ENCODE measurements around the gene MPO. TPM values are rescaled to one million over a fixed set of nuclear protein-coding genes. Genes with fewer than 3 reads are reported as not detected.

Gene MPO
- total RNA-seq, 1 experiment from 2014 or later = not detected

GRCh38 chr17:58320570-58321323 lies 40.0 kb upstream of the MPO start:
- Mint-ChIP-seq H3K27me3 (ENCODE audit: low read depth) (peaks cover 40% of the 10 kb centered on the region), H3K4me1 (peaks cover 15 to 20% of the 10 kb centered on the region in 2 experiments), H3K27ac (no peak overlapping the region), H3K36me3 (ENCODE audit: insufficient read depth in 1 of 3, low read depth in 3 of 3) (peaks cover 0 to 13% (median 2%) of the 10 kb centered on the region in 3 experiments; a peak in 5 of 7 replicates), H3K4me3 (no peak overlapping the region), H3K9me3 (no peaks in the 10 kb centered on the region)
- no peak overlapping the region for H2BK20ac ChIP-seq (ENCODE audit: low read depth, low read length, poor library complexity, severe bottlenecking)
- no peak overlapping the region for H3K27ac ChIP-seq (ENCODE audit: insufficient read length, low read depth, low read length)
- peaks cover 15% of the 10 kb centered on the region for H3K23me2 ChIP-seq (ENCODE audit: insufficient read length, low read depth, low read length, poor library complexity, severe bottlenecking)
- no peaks in the 10 kb centered on the region for H3K79me1 ChIP-seq (ENCODE audit: insufficient read depth, low read depth, low read length, poor library complexity, severe bottlenecking)
- no peak overlapping the region for H3K9ac ChIP-seq (ENCODE audit: extremely low read depth, insufficient read length, low read length)
- H2BK120ac ChIP-seq (ENCODE audit: low read depth, low read length, poor library complexity, severe bottlenecking) = no peak overlapping the region
- H2BK5ac ChIP-seq (ENCODE audit: insufficient read length, low read length) = no peak overlapping the region
- no peaks in the 10 kb centered on the region; the same call in 1 of the 2 replicates for H3K27me3 ChIP-seq (ENCODE audit: insufficient read depth, low read length)
- H3K4ac ChIP-seq (ENCODE audit: low read depth, low read length) = no peak overlapping the region
- H4K8ac ChIP-seq (replicated peaks; ENCODE audit: insufficient read length, low read depth, low read length) = no peak overlapping the region
- H4K20me1 ChIP-seq (ENCODE audit: control insufficient read depth, insufficient read depth, insufficient read length) = no peaks in the 10 kb centered on the region
- H4K91ac ChIP-seq (ENCODE audit: insufficient read length, low read depth, low read length) = no peak overlapping the region
- no peak overlapping the region for H2AFZ ChIP-seq (ENCODE audit: low read length)
- no peaks in the 10 kb centered on the region; the same call in 1 of the 2 replicates for H3K4me1 ChIP-seq (ENCODE audit: insufficient read depth, low read length)
- no peak for DNase-seq
- H3K4me2 ChIP-seq (ENCODE audit: insufficient read depth, insufficient read length, low read length) = no peak overlapping the region
- no peak overlapping the region for H3K23ac ChIP-seq (ENCODE audit: insufficient read length, low read depth, low read length)
- no peak overlapping the region for H2BK12ac ChIP-seq (ENCODE audit: insufficient read length, low read depth, low read length)
- no peak for TF ChIP-seq CTCF (conservative IDR thresholded peaks at IDR 0.05)
- no peak overlapping the region for H3T11ph ChIP-seq (ENCODE audit: low read length)
- no peak overlapping the region for H2AK5ac ChIP-seq (ENCODE audit: insufficient read length, low read length)
- no peak overlapping the region for H3K56ac ChIP-seq (ENCODE audit: insufficient read length, low read depth, low read length)
- no peaks in the 10 kb centered on the region for H3K9me3 ChIP-seq (ENCODE audit: control insufficient read depth, low read depth, low read length)
- no peak overlapping the region for H3K14ac ChIP-seq (ENCODE audit: insufficient read depth, low read length)
- H4K5ac ChIP-seq (ENCODE audit: insufficient read length, low read depth, low read length) = no peak overlapping the region
- H3K18ac ChIP-seq (ENCODE audit: insufficient read length, low read depth, low read length) = no peak overlapping the region
- H3K79me2 ChIP-seq (ENCODE audit: insufficient read depth, low read length) = no peaks in the 10 kb centered on the region
- no peak overlapping the region for H2BK15ac ChIP-seq (ENCODE audit: low read depth, low read length)
- WGBS (ENCODE audit: extremely low coverage, insufficient read length, low lambda C conversion rate) = no CpG with 5 or more reads among the region's 9 CpGs
